GM12878 (cell line): Measurements from ENCODE around the gene RBBP4. TPM values are rescaled to one million over a fixed set of nuclear protein-coding genes. Genes with fewer than 3 reads are reported as not detected.

Experiments used
- ATAC-seq: fragments of 200-7000 bp; cut with Tn5 transposase; 3 replicates; pipeline ENCODE4 v1.9.1; 2020; ENCODE audit warnings: mild to moderate bottlenecking, moderate library complexity
- BruUV-seq: library from RNA; stranded (reverse); fragments of 400-500 nt; replicated peaks from 2 replicates; lab custom pipeline; 2021; lab: Mats Ljungman, UMichigan
- CTCF ChIA-PET: fragments of 300-600 bp; sonication (Branson Sonifier 250); formaldehyde crosslinking; extraction: SDS; loops from one replicate; lab custom pipeline; 2021; ENCODE audit warnings: inconsistent platforms; lab: Yijun Ruan, JAX
- POLR2A ChIA-PET: fragments of 350-600 bp; formaldehyde crosslinking; extraction: SDS; loops from one replicate; lab custom pipeline; 2021; ENCODE audit warnings: inconsistent platforms; lab: Charles Lee
- RAD21 ChIA-PET: fragments of 300-600 bp; sonication (Branson Sonifier 250); formaldehyde crosslinking; loops from one replicate; lab custom pipeline; 2023; ENCODE audit warnings: antibody characterized with exemption; ENCODE audit not compliant: unreplicated experiment; lab: Charles Lee
- SMC1A ChIA-PET: fragments of 300-600 bp; sonication (Branson Sonifier 250); formaldehyde crosslinking; loops from one replicate; lab custom pipeline; 2023; ENCODE audit not compliant: unreplicated experiment, uncharacterized antibody; lab: Charles Lee
- DNase-seq: peaks from one replicate; pipeline ENCODE4 v3.0.0-alpha.2; 2011; ENCODE audit warnings: low read depth, low spot score
- FAIRE-seq: peaks from 3 replicates; lab custom pipeline; 2011; peaks lifted over from hg19 to GRCh38; lab: Jason Lieb, UNC
- H2AFZ ChIP-seq: 2 replicates; pipeline ENCODE4 v1.6.0; 2011; ENCODE audit warnings: low read depth, low read length, control low read depth; ENCODE audit not compliant: control insufficient read depth
- H3K27ac ChIP-seq: 2 replicates; pipeline ENCODE4 v1.5.1; 2011; ENCODE audit warnings: control low read depth; ENCODE audit not compliant: control insufficient read depth, insufficient read depth
- H3K27me3 ChIP-seq, 2 experiments: replicated peaks in 1 of 2; 2 replicates each; pipeline versions ENCODE4 v1.6.0 to v1.6.1; 2011; ENCODE audit warnings: low read length in 1 of 2; ENCODE audit not compliant: control insufficient read depth in 2 of 2, insufficient read depth in 2 of 2
- H3K36me3 ChIP-seq, 2 experiments: 2 replicates each; pipeline ENCODE4 v1.5.1; 2011; ENCODE audit warnings: low read length in 1 of 2; ENCODE audit not compliant: control insufficient read depth in 2 of 2, insufficient read depth in 2 of 2
- H3K4me1 ChIP-seq: 2 replicates; pipeline ENCODE4 v1.6.1; 2011; ENCODE audit warnings: mild to moderate bottlenecking, low read length, moderate library complexity, mixed read lengths; ENCODE audit not compliant: control insufficient read depth, insufficient read depth
- H3K4me2 ChIP-seq: 2 replicates; pipeline ENCODE4 v1.6.0; 2011; ENCODE audit warnings: control low read depth; ENCODE audit not compliant: control insufficient read depth, insufficient read depth
- H3K4me3 ChIP-seq: fragments of 200-600 bp; sonication (generic); 2 replicates; pipeline ENCODE4 v1.5.1; 2016
- H3K79me2 ChIP-seq: 2 replicates; pipeline ENCODE4 v1.6.0; 2011; ENCODE audit warnings: low read length; ENCODE audit not compliant: control insufficient read depth, insufficient read depth
- H3K9ac ChIP-seq: 2 replicates; pipeline ENCODE4 v1.8.0; 2011; ENCODE audit warnings: low read length, control low read depth, mixed read lengths; ENCODE audit not compliant: control insufficient read depth, insufficient read depth
- H3K9me3 ChIP-seq: replicated peaks from 3 replicates; pipeline ENCODE4 v1.5.1; 2011; ENCODE audit warnings: mild to moderate bottlenecking, low read length; ENCODE audit not compliant: control insufficient read depth, insufficient read depth
- H4K20me1 ChIP-seq: 2 replicates; pipeline ENCODE4 v1.6.0; 2011; ENCODE audit not compliant: control insufficient read depth, insufficient read depth
- ASH2L ChIP-seq: fragments of 300-600, 200-600 bp; sonication (generic); IDR thresholded peaks from 2 replicates; pipeline ENCODE4 v1.6.1; 2017; ENCODE audit warnings: low read depth, mild to moderate bottlenecking, borderline replicate concordance
- CHD2 ChIP-seq: IDR thresholded peaks from 2 replicates; pipeline ENCODE4 v1.6.1; 2011; ENCODE audit warnings: low read depth, low read length, improper control_type of control experiment, borderline replicate concordance
- ESRRA ChIP-seq: IDR thresholded peaks from 2 replicates; pipeline ENCODE4 v1.6.1; 2012; ENCODE audit warnings: mild to moderate bottlenecking, low read length, improper control_type of control experiment
- HSF1 ChIP-seq: fragments of 150-350 bp; IDR thresholded peaks from 2 replicates; pipeline ENCODE4 v1.6.1; 2014; ENCODE audit warnings: mild to moderate bottlenecking, low read depth, low read length
- IKZF2 ChIP-seq, 2 experiments: fragments of 450-650 bp; IDR thresholded peaks; 2 replicates each; pipeline ENCODE4 v1.6.1; 2017; ENCODE audit warnings: mild to moderate bottlenecking in 2 of 2, moderate library complexity in 2 of 2
- JUND ChIP-seq: IDR thresholded peaks from 2 replicates; pipeline ENCODE4 v1.6.1; 2012; ENCODE audit warnings: low read depth, mild to moderate bottlenecking, low read length, improper control_type of control experiment, moderate library complexity
- MLLT1 ChIP-seq: fragments of 450-650 bp; IDR thresholded peaks from 2 replicates; pipeline ENCODE4 v1.6.1; 2016; ENCODE audit warnings: mild to moderate bottlenecking
- SP1 ChIP-seq: IDR thresholded peaks from one replicate; pipeline ENCODE4 v1.6.1; 2011; ENCODE audit warnings: low read depth, low read length
- STAT1 ChIP-seq: fragments of 450-650 bp; conservative IDR thresholded peaks from 2 replicates; pipeline ENCODE4 v1.6.1; 2014; ENCODE audit warnings: antibody characterized with exemption, mild to moderate bottlenecking
- SUPT20H ChIP-seq: IDR thresholded peaks from 2 replicates; pipeline ENCODE4 v1.6.1; 2011; ENCODE audit warnings: low read depth, mild to moderate bottlenecking, low read length, moderate library complexity, borderline replicate concordance; ENCODE audit not compliant: control insufficient read depth
- TCF12 ChIP-seq: IDR thresholded peaks from 2 replicates; pipeline ENCODE4 v1.6.1; 2011; ENCODE audit warnings: low read depth, mild to moderate bottlenecking, low read length
- YY1 ChIP-seq: IDR thresholded peaks from 2 replicates; pipeline ENCODE4 v1.6.1; 2011; ENCODE audit warnings: low read depth, mild to moderate bottlenecking, low read length
- WGBS: methylation state at CpG from one replicate; pipeline ENCODE4 v1.1.6; 2016; ENCODE audit warnings: low lambda C conversion rate; ENCODE audit not compliant: insufficient replicate concordance, insufficient coverage; ENCODE audit errors: missing lambda C conversion rate; 5-methylcytosine and 5-hydroxymethylcytosine counted together
- in situ Hi-C: fragments of 300-500 bp; cut with MboI; formaldehyde crosslinking; loops from 9 replicates; pipeline ENCODE4 v1.14.3; 2018; ENCODE audit warnings: mixed read lengths
- intact Hi-C: fragments of 100-400 bp; cut with micrococcal nuclease; formaldehyde crosslinking; loops from one replicate; pipeline ENCODE4 v1.14.2; 2022; ENCODE audit not compliant: unreplicated experiment
- polyA plus RNA-seq, 11 experiments: library from polyadenylated mRNA; depleted of rRNA in 4 of 11; unstranded in 6 of 11; stranded (reverse) in 5 of 11; fragments of >200 nt; fragmentation: Nextera tagmentation in 4 of 11; fragmentation: Illumina TruSeq in 1 of 11; extraction: Ambion mirVana in 4 of 11; extraction: Trizol in 1 of 11; gene quantifications; 1 replicate in 1 of 11; 2 replicates in 10 of 11; pipeline versions ENCODE4 v1.2.1 to v1.2.3, GENCODE V29; 2011 to 2016; ENCODE audit warnings: inconsistent platforms in 2 of 11, missing spikeins in 2 of 11, low read depth in 1 of 11
- total RNA-seq, 4 experiments: library from RNA; depleted of rRNA in 3 of 4; stranded (reverse); fragments of >200 nt in 3 of 4; fragmentation: Illumina TruSeq in 1 of 4; extraction: Trizol in 1 of 4; gene quantifications; 2 replicates each; pipeline versions ENCODE4 v1.2.1 to v1.2.3, GENCODE V29; 2013 to 2021
- TF ChIP-seq, protein P1 (sequence below): fragments of 450-650 bp; IDR thresholded peaks from 2 replicates; pipeline ENCODE4 v1.6.1; 2017; ENCODE audit warnings: borderline replicate concordance

The RBBP4 gene
- total and polyA plus RNA-seq, 10 of the 15 experiments (the other 5 are each of a cell fraction or from before 2014, with no cell fraction given), result 120 to 357 (median 231) TPM

GRCh38 chr1:32706491-32706890, 55.5 kb downstream of the RBBP4 start:
- ChIA-PET SMC1A (interaction anchor here (0.7 to 3.2 kb wide), 8 partner anchors 12 to 187 kb away, joined by 3 to 12 read pairs (median 3); no protein-coding TSS in a partner anchor), RAD21 (interaction anchor here (0.5 to 1.4 kb wide), 5 partner anchors 86 to 186 kb away, joined by 3 to 13 read pairs (median 3); no protein-coding TSS in a partner anchor), POLR2A (interaction anchor here (0.9 kb wide), 1 partner anchor 51 kb away, joined by 3 read pairs; no protein-coding TSS in a partner anchor), CTCF (interaction anchor here (0.8 to 2.3 kb wide), 9 partner anchors 9 to 348 kb away, joined by 3 to 15 read pairs (median 3); no protein-coding TSS in a partner anchor)
- H3K36me3 ChIP-seq, result no peaks in the 10 kb centered on the region
- no peak overlapping the region for H3K4me2 ChIP-seq
- ATAC-seq, result no peak
- in situ Hi-C loops, result no loop called here
- no peaks in the 10 kb centered on the region for H3K79me2 ChIP-seq
- intact Hi-C loops, result no loop called here
- no peak overlapping the region for H2AFZ ChIP-seq
- no peaks in the 10 kb centered on the region for H3K9me3 ChIP-seq
- FAIRE-seq, result no peak
- no peaks in the 10 kb centered on the region for H3K4me1 ChIP-seq
- H3K27ac ChIP-seq, result no peak overlapping the region
- TF ChIP-seq SP1 (no peak), ASH2L (no peak), TCF12 (no peak)
- WGBS, result 0% methylated on average over 1 of the region's 1 CpG
- H3K4me3 ChIP-seq, result no peak overlapping the region
- DNase-seq, result no peak
- H3K27me3 ChIP-seq, result peaks cover 6 to 13% of the 10 kb centered on the region in 2 experiments; a peak in 3 of 4 replicates
- no TSS peak for BruUV-seq
- no peak overlapping the region for H3K9ac ChIP-seq
- no peaks in the 10 kb centered on the region for H4K20me1 ChIP-seq

DNA sequence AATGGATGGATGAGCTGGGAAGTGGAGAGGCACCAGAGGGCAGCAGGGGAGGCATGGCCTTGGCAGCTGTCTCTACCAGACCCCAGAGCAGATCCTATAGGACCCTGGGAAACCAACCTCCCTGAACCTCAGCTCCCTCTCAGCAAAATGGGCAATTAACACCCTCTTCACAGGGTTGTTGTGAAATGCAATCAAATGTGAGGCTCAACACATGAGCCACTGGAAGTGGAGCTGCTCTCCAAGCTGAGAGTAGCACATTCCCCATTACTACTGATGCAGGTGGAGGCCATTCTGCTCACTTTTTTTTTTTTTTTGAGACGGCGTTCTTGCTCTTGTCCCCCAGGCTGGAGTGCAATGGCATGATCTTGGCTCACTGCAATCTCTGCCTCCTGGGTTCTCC, 58.1 kb downstream of the RBBP4 start:
- Histone ChIP-seq H3K9me3 (no peaks in the 10 kb centered on the region), H3K27ac (no peak overlapping the region), H2AFZ (no peak overlapping the region), H3K79me2 (no peaks in the 10 kb centered on the region), H3K27me3 (no peaks in the 10 kb centered on the region; a peak in 1 of 4 replicates), H4K20me1 (no peaks in the 10 kb centered on the region), H3K4me3 (no peak overlapping the region), H3K4me2 (no peak overlapping the region), H3K36me3 (no peaks in the 10 kb centered on the region), H3K9ac (no peak overlapping the region), H3K4me1 (no peaks in the 10 kb centered on the region)
- ATAC-seq, result no peak
- WGBS, result no CpG with 5 or more reads among the region's 2 CpGs
- BruUV-seq, result no TSS peak
- TF ChIP-seq TCF12 (no peak), HSF1 (no peak), SP1 (no peak), YY1 (no peak), ESRRA (no peak), SUPT20H (no peak), MLLT1 (no peak), JUND (no peak), STAT1 (no peak), IKZF2 (IDR thresholded peaks at IDR 0.05) (no peak), CHD2 (no peak)
- TF ChIP-seq, protein P1, sequence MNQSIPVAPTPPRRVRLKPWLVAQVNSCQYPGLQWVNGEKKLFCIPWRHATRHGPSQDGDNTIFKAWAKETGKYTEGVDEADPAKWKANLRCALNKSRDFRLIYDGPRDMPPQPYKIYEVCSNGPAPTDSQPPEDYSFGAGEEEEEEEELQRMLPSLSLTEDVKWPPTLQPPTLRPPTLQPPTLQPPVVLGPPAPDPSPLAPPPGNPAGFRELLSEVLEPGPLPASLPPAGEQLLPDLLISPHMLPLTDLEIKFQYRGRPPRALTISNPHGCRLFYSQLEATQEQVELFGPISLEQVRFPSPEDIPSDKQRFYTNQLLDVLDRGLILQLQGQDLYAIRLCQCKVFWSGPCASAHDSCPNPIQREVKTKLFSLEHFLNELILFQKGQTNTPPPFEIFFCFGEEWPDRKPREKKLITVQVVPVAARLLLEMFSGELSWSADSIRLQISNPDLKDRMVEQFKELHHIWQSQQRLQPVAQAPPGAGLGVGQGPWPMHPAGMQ, result no peak
- no peak for FAIRE-seq
- ChIA-PET SMC1A (no interaction called here), RAD21 (interaction anchor here (0.7 to 2.2 kb wide), 2 partner anchors 64 to 189 kb away, joined by 3 to 9 read pairs; no protein-coding TSS in a partner anchor), POLR2A (no interaction called here), CTCF (interaction anchor here (0.6 to 1.7 kb wide), 5 partner anchors 21 to 189 kb away, joined by 3 to 5 read pairs (median 3); no protein-coding TSS in a partner anchor)
- no peak for DNase-seq
- intact Hi-C loops (no loop called here), in situ Hi-C loops (no loop called here)
